AG10803 (cell line): Measurements from ENCODE around the gene TPM1.

Experiments used
- DNase-seq: peaks from one replicate; pipeline ENCODE4 v3.0.0; 2010; ENCODE audit warnings: low read depth
- H3K4me3 ChIP-seq: 2 replicates; pipeline ENCODE4 v1.5.1; 2011; ENCODE audit warnings: mild to moderate bottlenecking, low read length, control low read depth
- CTCF ChIP-seq: conservative IDR thresholded peaks from 2 replicates; pipeline ENCODE4 v1.5.1; 2011; ENCODE audit warnings: mild to moderate bottlenecking, low read length, control low read depth, inconsistent platforms

Gene TPM1

GRCh38 chr15:63109920-63110319, 67.4 kb downstream of the TPM1 start:
- TF ChIP-seq CTCF, result no peak
- no peak for DNase-seq
- no peak overlapping the region for H3K4me3 ChIP-seq

GRCh38 chr15:63110428-63111026, 68.0 kb downstream of the TPM1 start:
- no peak overlapping the region for H3K4me3 ChIP-seq

GRCh38 chr15:63111481-63111880, 68.9 kb downstream of the TPM1 start:
- DNase-seq, result no peak
- H3K4me3 ChIP-seq, result no peak overlapping the region
- no peak for TF ChIP-seq CTCF

More at GRCh38 chr15:63110428-63111026, 68.0 kb downstream of the TPM1 start:
- TF ChIP-seq CTCF, result no peak
- DNase-seq, result no peak

- TF ChIP-seq CTCF, result no peak
- no peak for DNase-seq
- no peak overlapping the region for H3K4me3 ChIP-seq
Observed at GRCh38 chr15:63112871-63113270, 70.3 kb downstream of the TPM1 start.

GRCh38 chr15:63114465-63114864, 71.9 kb downstream of the TPM1 start:
- no peak overlapping the region for H3K4me3 ChIP-seq
- no peak for TF ChIP-seq CTCF
- DNase-seq, result no peak
